SIG-M5 treated with dmso at 0.1 percent for 504 hours (cell line): ENCODE data around the gene AASDHPPT.

ENCODE experiments used
- DNase-seq: peaks from one replicate; lab custom pipeline; 2025; ENCODE audit not compliant: unreplicated experiment; lab: John Stamatoyannopoulos, UW

The AASDHPPT gene

GRCh38 chr11:106082096-106082495 lies 4.6 kb downstream of the AASDHPPT start:
- no peak for DNase-seq

- DNase-seq: no peak
These were observed 8.7 kb downstream of the AASDHPPT start for GRCh38 chr11:106086135-106086534.

- no peak for DNase-seq
These were observed 9.4 kb downstream of the AASDHPPT start for GRCh38 chr11:106086850-106087249.

- peak; percentile 42 for DNase-seq
These were observed 10.5 kb downstream of the AASDHPPT start for GRCh38 chr11:106087815-106088435.

- no peak for DNase-seq
These were observed 11.4 kb downstream of the AASDHPPT start for GRCh38 chr11:106088896-106089295.

GRCh38 chr11:106091480-106092123 lies 14.1 kb downstream of the AASDHPPT start:
- DNase-seq: no peak

- DNase-seq: no peak
These were observed 15.0 kb downstream of the AASDHPPT start for GRCh38 chr11:106092446-106092845.

GRCh38 chr11:106098893-106099553 lies 21.6 kb downstream of the AASDHPPT start:
- no peak for DNase-seq

- no peak for DNase-seq
These were observed 23.9 kb downstream of the AASDHPPT start for GRCh38 chr11:106101370-106101769.

- DNase-seq: no peak
These were observed 24.4 kb downstream of the AASDHPPT start for GRCh38 chr11:106101819-106102218.

GRCh38 chr11:106105986-106106385 lies 28.5 kb downstream of the AASDHPPT start:
- no peak for DNase-seq

GRCh38 chr11:106121570-106122320 lies 44.3 kb downstream of the AASDHPPT start:
- no peak for DNase-seq

- no peak for DNase-seq
These were observed 50.1 kb downstream of the AASDHPPT start for GRCh38 chr11:106127604-106128003.

- no peak for DNase-seq
These were observed 51.3 kb downstream of the AASDHPPT start for GRCh38 chr11:106128740-106129139.

- no peak for DNase-seq
These were observed 54.5 kb downstream of the AASDHPPT start for GRCh38 chr11:106131998-106132397.

GRCh38 chr11:106132582-106133354 lies 55.3 kb downstream of the AASDHPPT start:
- no peak for DNase-seq

- no peak for DNase-seq
These were observed 56.1 kb downstream of the AASDHPPT start for GRCh38 chr11:106133529-106133928.

GRCh38 chr11:106137061-106137460 lies 59.6 kb downstream of the AASDHPPT start:
- DNase-seq: no peak

GRCh38 chr11:106137758-106138157 lies 60.3 kb downstream of the AASDHPPT start:
- DNase-seq: no peak
